Astrocyte of the spinal cord (primary cell): Measurements from ENCODE around the gene SCYGR8.
A peak's percentile ranks its signal among the peaks of the same experiment; 100 is the strongest.

ENCODE experiments used
- DNase-seq: peaks from one replicate; pipeline ENCODE4 v3.0.0; 2011; ENCODE audit warnings: low read depth, low spot score
- H3K4me3 ChIP-seq: 2 replicates; pipeline ENCODE4 v1.5.1; 2011; ENCODE audit warnings: low read depth, mild to moderate bottlenecking, low read length, moderate library complexity
- in situ Hi-C: cut with HindIII; loops from 2 replicates; pipeline ENCODE4 v1.10.0; 2017; ENCODE audit warnings: low sequenced_read_pairs
- TF ChIP-seq, protein P1 (sequence below): IDR thresholded peaks from 2 replicates; pipeline ENCODE4 v1.5.1; 2012; ENCODE audit warnings: low read depth, mild to moderate bottlenecking, low read length, inconsistent platforms

Gene SCYGR8

DNA sequence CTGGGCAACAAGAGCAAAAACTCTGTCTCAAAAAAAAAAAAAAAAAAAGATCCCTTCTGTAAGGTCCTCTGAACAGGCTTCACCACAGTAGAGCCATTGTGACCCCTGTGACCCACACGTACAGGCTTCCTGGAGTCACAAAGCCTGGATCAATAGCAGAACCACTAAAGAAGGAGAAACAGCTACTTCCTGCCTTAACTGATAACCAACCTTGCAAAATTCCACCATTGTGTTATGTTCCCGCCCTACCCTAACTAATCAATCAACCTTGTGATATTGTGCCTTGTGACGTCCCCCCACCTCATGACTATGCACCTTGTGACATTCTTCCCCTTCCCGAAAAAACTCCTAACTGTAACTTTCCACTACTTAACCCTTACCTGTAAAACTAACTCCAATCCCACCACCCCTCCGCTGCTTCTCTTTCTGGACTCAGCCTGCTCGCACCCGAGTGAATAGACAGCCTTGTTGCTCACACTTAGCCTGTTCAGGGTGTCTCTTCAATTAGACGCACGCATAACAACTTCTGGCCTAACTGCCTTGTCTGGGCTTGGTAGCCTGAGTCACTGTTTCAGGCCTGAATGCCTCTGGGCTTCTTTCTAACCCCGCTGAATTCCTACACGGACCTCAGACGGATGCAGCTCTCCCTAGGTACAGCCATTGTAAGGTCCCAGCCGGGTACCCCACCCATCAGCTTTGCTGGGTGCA, 13.9 kb downstream of the SCYGR8 start:
- H3K4me3 ChIP-seq, result no peak overlapping the region
- TF ChIP-seq, protein P1, sequence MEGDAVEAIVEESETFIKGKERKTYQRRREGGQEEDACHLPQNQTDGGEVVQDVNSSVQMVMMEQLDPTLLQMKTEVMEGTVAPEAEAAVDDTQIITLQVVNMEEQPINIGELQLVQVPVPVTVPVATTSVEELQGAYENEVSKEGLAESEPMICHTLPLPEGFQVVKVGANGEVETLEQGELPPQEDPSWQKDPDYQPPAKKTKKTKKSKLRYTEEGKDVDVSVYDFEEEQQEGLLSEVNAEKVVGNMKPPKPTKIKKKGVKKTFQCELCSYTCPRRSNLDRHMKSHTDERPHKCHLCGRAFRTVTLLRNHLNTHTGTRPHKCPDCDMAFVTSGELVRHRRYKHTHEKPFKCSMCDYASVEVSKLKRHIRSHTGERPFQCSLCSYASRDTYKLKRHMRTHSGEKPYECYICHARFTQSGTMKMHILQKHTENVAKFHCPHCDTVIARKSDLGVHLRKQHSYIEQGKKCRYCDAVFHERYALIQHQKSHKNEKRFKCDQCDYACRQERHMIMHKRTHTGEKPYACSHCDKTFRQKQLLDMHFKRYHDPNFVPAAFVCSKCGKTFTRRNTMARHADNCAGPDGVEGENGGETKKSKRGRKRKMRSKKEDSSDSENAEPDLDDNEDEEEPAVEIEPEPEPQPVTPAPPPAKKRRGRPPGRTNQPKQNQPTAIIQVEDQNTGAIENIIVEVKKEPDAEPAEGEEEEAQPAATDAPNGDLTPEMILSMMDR, result no peak
- in situ Hi-C loops, result no loop called here
- no peak for DNase-seq

DNA sequence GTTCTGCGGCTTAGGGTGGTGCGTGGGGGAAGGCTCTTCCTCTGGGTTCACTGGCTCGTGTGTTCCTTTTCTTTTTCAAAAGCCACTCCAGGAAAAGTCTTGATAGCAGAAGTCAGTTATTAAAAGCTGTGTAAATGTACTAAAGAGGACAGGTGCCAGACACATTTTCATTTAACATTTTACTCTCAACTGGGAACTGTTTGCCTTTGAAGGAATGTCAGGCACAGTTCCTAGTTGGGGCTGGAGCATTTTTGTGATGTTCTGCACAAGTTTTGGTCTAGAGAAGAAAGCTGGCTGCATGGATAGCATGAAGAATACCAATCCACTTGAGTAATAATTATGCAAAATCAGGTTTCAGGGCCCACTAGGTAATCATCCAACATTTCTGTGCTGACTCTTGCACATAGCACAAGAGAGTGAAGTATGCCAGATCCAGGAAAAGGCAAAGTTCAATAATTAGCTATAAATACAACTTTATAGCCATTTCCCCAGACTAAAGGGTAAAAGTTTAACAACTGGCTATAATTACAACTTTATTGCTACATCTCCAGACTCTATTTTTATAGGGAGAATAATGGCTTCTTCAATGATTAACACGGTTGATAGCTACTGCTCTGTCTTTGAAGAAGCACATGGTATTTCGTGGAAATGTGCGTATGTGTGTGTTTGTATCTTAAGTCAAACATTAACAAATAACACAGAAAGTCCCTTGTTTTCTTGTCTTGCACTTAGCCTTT, 16.2 kb downstream of the SCYGR8 start:
- H3K4me3 ChIP-seq, result no peak overlapping the region
- in situ Hi-C loops, result no loop called here
- TF ChIP-seq, protein P1, result no peak
- DNase-seq, result no peak

DNA sequence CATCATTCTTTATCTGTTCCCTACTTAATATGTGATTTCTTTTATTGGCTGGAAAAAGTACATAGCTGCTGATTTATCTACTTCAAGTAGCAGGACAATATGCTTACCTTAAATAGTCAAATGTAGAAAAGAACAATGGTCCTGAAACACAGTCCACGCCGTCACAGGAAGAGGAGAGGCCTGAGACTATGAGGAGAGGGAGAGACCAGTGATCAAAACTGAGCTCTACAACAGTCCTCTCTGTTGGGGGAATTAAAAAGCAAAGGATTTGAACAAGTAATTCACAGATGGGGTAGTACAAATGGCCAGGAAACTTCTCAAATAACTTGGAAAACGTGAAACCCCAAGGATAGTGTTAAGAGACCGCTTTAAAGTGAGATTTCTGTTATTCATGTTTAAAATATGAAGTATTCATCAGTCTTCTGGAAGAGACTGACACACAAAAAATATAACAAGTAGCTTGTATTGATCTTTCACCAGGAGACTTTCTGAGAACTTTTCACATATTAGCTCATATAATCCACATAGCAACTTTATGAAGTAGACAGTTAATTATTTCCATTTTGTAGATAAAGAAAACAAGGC, 20.2 kb downstream of the SCYGR8 start:
- TF ChIP-seq, protein P1, result no peak
- H3K4me3 ChIP-seq, result no peak overlapping the region
- no peak for DNase-seq
- in situ Hi-C loops, result no loop called here

DNA sequence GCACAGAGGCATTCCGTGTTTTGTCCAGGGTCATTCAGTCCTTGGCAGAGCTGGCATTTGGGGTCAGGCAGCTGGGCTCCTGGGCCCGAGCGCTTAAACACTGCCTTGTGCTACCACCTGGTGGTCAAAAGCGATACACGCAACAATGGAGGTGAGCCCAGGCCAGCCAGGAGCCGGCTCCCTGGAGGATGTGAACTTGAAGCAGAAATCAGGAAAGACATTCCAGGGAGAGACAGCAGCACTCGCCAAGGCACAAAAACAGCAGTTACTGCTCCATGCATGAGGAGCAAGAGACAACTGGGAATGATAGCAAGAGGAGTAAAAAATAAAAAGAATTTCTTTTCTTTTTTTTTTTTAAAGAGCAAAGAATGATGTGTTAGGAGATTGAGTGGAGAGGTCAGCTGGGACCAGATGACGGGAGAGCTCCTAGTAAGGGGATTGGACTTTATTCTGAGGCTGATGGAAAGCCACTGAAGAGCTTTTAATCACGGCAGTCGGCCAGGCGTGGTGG, 20.7 kb downstream of the SCYGR8 start:
- in situ Hi-C loops, result no loop called here
- TF ChIP-seq, protein P1, result peak; percentile 81
- peak; percentile 73 for DNase-seq
- no peak overlapping the region for H3K4me3 ChIP-seq

DNA sequence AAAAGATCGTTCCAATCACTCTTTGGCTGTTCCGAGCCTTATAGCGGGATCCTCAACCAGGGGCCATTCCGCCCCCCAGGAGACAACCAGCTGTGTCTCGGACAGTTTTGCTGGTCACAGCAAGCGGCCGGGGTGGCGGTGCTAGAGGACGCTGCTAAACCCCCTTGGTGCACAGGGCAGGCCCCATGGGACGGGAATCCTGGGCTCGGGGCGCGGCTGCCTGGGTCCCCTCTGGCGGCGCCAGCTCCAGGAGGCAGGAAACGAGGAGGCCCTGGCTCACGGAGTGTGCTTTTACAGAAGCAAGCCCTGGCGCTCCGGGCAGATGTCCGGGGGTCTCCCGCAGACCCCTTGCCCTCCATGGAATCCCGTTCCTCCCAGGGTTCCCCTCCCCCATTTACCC, 22.1 kb downstream of the SCYGR8 start:
- TF ChIP-seq, protein P1, result no peak
- H3K4me3 ChIP-seq, result no peak overlapping the region
- DNase-seq, result no peak
- in situ Hi-C loops, result no loop called here

DNA sequence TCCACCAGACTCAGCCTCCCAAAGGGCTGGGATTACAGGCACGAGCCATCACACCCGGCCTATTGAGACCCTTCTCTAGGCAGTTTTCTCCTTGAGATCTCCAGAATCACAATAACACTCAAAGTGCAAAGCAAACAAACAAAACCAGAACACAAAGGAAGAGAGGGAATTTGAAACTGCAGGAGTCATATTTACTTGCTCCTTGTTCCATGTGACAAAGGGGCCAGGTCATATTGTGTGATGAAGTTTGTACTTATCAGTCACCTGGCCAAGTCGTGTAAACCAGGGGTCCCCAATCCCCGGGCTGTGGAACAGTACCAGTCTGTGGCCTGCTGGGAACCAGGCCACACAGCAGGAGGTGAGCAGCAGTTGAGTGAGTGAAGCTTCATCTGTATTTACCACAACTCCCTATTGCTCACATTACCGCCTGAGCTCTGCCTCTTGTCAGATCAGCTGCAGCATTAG, 26.5 kb downstream of the SCYGR8 start:
- TF ChIP-seq, protein P1, result no peak
- H3K4me3 ChIP-seq, result no peak overlapping the region
- peak; percentile 17 for DNase-seq
- in situ Hi-C loops, result no loop called here
